ENCODE data around the gene COASY.
"Not testable (repeated sequence)": the region's sequence is repeated elsewhere in the genome, so short reads cannot be mapped to it uniquely, and the experiment has no call there.

DNA sequence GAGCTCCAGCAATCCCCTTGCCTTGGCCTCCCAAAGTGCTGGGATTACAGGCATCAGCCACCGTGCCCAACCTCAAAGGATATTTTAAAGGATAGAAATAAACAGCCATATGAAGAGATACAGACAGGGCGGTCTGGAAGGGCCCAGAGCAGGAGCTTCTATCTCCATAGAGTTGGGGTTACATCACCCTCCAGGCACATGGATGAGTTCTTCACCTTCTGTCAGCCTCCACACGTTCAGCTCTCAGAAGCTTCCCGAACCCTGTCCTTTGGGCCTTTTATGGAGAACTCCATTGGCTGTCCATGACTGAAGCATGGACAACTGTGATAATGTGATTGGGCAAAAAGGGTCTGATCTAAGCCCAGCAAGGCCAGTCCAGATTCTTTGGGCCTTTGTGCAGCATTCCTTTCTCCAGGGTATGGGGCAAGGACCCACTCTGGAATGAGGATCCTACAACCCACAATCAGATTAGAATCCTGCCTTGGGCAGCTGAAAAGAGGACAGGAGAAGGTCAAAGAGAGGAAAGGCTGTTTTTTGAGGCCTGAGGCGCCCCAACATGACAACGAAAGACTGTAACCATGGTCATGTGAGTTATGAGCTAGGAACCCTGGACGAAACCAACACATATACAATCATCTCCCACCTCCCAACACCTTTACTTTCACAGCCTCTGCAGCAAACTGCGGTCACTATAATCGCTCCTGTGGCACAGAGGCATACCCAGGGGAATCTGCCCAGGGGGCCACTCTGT lies 16.0 kb upstream of the COASY start:
- TF ChIP-seq, protein P1, sequence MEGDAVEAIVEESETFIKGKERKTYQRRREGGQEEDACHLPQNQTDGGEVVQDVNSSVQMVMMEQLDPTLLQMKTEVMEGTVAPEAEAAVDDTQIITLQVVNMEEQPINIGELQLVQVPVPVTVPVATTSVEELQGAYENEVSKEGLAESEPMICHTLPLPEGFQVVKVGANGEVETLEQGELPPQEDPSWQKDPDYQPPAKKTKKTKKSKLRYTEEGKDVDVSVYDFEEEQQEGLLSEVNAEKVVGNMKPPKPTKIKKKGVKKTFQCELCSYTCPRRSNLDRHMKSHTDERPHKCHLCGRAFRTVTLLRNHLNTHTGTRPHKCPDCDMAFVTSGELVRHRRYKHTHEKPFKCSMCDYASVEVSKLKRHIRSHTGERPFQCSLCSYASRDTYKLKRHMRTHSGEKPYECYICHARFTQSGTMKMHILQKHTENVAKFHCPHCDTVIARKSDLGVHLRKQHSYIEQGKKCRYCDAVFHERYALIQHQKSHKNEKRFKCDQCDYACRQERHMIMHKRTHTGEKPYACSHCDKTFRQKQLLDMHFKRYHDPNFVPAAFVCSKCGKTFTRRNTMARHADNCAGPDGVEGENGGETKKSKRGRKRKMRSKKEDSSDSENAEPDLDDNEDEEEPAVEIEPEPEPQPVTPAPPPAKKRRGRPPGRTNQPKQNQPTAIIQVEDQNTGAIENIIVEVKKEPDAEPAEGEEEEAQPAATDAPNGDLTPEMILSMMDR (IDR thresholded peaks at IDR 0.05) = not testable (repeated sequence)
- not testable (repeated sequence) for TF ChIP-seq POLR2A (IDR thresholded peaks at IDR 0.05)
